Fibroblast of skin of right quadriceps (primary cell): Measurements from ENCODE around the gene EGFR.
A peak's percentile ranks its signal among the peaks of the same experiment; 100 is the strongest.

ENCODE experiments used
- DNase-seq: peaks from one replicate; pipeline ENCODE4 v3.0.0-alpha.2; 2013

The EGFR gene

GRCh38 chr7:55105952-55106351 lies 87.1 kb downstream of the EGFR start:
- no peak for DNase-seq

DNA sequence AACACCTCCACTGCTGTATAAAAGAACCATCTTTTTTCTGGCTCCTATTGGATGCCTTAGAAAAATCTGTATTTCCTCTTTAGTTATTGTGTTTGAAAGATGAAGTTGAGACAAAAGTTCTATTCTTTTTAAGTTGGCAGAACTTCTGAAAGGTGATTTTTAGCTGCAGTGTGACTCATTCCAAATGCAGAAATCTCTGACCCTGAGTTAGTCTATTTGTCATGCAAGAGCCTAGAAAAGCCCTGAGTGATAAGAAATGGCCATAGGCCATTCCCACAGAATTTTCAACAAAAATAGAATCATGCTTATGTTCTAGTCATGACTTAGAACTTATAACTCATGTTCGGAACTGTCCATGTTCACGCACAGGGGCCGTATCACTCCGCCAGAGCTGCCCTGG lies 89.1 kb downstream of the EGFR start:
- DNase-seq = no peak

GRCh38 chr7:55108401-55108800 lies 89.6 kb downstream of the EGFR start:
- no peak for DNase-seq

GRCh38 chr7:55108818-55109217 lies 90.0 kb downstream of the EGFR start:
- no peak for DNase-seq

DNA sequence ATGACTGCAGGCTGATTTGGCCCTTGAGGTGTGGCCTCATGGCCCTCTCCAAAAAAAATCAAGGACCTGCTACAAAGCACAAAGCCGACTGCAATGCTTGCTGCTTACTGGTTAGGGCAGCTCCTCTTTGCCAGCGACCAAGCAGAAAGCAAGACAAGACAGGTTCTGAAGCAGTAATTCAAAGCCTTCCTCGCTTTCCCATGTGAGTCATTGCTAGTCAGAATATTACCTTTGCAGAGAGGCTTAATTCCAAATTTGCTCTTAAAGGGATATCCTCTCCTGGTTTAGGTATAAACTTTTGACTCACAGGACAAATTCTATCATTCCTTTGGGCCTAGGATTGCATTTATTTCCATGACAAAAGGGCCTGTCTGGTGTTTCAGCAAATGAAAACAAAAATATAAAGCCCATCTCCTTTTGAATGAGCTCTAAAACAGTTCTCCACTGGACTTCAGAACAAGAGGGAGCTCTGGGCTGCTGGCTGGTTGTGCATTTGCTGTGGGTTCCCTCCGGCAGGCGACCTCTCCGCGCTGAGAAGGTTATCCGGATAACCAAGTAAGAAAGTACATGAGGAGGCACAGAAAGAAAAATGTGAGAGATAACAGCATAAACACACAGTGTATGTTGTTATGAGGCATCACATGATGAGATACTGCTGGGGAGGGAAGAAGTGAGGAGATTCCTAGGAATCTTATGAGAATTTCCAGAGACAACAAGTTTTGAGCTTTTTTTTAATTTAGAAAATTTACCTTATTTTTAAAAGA lies 90.8 kb downstream of the EGFR start:
- peak; percentile 39 for DNase-seq

GRCh38 chr7:55110282-55110992 lies 91.6 kb downstream of the EGFR start:
- DNase-seq = no peak

- DNase-seq = peak; percentile 84
These were observed 92.2 kb downstream of the EGFR start for GRCh38 chr7:55110993-55111361.

DNA sequence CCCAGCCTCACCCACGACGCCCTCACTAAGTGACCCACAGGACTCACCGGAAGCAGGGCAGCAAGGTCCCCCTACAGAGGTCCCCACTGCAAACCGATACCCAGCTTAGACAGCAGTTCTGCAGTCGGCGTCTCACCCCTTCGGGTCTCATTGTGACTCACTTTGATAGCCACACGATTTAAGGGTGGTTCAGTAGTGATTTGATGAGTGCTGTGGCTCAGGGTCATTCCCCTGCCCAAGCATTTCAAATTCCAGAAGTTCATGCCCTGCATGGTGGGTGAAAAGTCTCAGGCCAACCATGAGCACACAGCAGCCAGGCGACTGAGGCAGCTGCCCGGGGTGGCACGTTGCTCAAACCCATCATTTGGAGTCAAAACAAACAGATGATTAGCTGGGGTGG lies 93.2 kb downstream of the EGFR start:
- no peak for DNase-seq

DNA sequence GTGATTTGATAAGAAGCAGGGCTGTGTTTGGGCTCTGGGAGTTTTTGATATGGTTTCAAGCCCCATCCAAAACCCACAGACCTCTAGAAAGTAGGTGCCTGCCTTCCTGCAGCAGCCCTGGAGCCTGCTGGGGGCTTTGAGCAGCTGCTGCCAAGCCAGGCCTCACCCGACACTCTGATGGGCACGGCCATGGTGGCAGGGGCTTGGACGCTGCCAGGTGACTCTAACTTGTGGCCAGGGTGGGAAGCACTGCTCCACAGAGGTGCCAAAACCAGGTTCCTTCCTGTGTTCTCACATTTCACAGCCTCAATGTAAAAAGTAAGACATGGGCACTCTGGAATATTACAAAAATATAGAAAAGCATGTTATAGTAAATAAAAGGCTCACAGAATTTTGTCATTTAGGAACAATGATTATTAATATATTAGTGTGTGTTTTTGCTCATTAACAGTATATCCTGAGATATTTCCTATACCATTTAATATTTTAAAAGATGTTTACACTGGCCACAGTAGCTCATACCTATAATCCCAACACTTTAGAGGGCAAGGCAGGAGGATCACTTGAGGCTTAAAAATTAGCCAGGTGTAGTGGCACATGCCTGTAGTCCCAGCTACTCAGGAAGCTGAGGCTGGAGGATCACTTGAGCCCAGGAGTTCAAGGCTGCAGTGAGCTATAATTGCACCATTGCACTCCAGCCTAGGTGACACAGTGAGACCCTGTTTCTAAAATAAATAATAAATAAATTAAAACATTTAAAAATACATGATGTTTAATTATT lies 95.1 kb downstream of the EGFR start:
- DNase-seq = no peak

DNA sequence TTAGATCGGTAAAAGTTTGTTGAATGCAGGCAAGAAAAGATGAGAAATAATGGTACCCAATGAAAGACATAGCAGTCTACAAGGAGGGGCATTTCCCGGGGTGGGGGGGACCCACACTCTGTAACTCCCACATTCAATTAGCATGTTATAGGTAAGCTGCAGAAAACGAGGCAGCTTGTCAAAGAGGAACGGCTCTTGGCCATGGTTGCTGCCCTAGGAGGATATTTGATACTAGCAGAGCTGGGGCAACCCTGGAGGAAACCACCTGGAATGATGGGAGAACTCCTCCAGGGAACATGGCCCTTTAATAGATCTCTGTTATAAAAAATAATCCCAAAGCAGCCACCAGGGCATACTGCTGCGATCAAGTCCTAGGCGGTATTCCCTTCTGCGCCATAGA lies 98.5 kb downstream of the EGFR start:
- no peak for DNase-seq

- DNase-seq = no peak
These were observed 99.6 kb downstream of the EGFR start for GRCh38 chr7:55118426-55118825.

DNA sequence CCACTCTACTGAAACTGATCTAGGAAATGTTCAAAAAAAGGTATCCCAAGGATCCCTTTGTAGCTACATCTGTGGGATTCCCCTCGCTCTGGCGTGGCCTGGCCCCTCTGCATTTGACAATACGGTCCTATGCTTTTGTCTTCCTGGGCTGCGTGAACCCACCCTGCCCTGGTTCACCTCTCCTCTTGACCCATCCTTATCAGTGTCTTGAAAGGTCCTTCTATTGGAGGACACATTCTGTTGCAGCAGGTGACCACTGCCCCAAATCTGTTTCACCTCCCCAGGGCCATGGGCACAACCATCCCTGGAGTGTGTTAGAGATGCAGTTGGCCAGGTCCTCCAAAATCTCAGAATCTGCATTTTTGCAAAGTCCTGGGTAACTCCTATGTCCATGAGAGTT lies 100.8 kb downstream of the EGFR start:
- DNase-seq = no peak

GRCh38 chr7:55120074-55120473 lies 101.3 kb downstream of the EGFR start:
- no peak for DNase-seq

- DNase-seq = peak; percentile 49
These were observed 101.8 kb downstream of the EGFR start for GRCh38 chr7:55120501-55121198.

GRCh38 chr7:55121249-55121648 lies 102.4 kb downstream of the EGFR start:
- no peak for DNase-seq

DNA sequence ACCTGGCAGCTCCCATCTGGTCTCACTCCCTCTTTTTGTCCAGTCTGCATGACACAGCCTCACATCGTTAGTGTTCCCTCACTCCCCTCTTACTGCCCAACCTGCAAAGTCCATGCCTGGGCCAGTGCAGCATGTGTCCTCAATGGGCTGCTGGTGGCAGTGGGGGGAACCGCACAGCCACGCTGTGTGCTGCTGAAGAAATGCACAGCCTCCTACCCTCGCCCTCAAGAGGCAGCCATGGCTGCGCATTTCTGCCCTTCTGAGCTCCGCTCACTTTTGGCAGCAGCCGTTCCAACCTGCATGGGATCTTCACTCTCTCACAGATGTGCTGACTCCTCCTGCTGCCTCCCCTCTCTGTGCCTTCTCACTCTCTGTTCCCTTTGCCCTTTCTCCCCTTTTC lies 103.4 kb downstream of the EGFR start:
- no peak for DNase-seq

- peak; percentile 56 for DNase-seq
These were observed 106.4 kb downstream of the EGFR start for GRCh38 chr7:55124989-55125875.

DNA sequence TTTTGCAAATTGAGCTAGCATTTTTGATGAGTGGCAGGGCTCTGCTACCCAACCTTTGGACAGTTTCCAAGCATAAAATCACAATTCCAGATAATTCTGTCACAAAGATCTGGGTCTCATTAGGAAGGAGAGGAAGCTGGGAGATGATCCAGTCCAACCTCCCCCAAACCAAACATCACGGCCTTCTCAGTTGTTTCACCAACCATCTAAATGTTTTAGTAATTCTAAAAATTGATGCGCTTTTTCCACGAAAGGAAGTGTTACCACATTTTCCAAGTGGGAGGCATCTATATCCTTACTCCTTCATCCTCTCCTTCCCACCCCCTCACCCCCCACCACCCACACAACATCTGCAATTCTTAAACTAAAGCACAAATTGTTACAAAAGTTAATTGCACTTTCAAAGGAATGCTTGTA lies 108.3 kb downstream of the EGFR start:
- peak; percentile 72 for DNase-seq

- peak; percentile 84 for DNase-seq
These were observed 108.8 kb downstream of the EGFR start for GRCh38 chr7:55127622-55128081.

GRCh38 chr7:55128693-55129394 lies 110.0 kb downstream of the EGFR start:
- peak; percentile 88 for DNase-seq
